Globus pallidus (tissue), 1 donor: ENCODE data around the gene TCFL5.

Experiments
- DNase-seq: peaks from one replicate; pipeline ENCODE4 v3.0.0-alpha.2; 2015; ENCODE audit warnings: low spot score

TCFL5 gene

GRCh38 chr20:62821726-62822210, 39.9 kb downstream of the TCFL5 start:
- no peak for DNase-seq

DNA sequence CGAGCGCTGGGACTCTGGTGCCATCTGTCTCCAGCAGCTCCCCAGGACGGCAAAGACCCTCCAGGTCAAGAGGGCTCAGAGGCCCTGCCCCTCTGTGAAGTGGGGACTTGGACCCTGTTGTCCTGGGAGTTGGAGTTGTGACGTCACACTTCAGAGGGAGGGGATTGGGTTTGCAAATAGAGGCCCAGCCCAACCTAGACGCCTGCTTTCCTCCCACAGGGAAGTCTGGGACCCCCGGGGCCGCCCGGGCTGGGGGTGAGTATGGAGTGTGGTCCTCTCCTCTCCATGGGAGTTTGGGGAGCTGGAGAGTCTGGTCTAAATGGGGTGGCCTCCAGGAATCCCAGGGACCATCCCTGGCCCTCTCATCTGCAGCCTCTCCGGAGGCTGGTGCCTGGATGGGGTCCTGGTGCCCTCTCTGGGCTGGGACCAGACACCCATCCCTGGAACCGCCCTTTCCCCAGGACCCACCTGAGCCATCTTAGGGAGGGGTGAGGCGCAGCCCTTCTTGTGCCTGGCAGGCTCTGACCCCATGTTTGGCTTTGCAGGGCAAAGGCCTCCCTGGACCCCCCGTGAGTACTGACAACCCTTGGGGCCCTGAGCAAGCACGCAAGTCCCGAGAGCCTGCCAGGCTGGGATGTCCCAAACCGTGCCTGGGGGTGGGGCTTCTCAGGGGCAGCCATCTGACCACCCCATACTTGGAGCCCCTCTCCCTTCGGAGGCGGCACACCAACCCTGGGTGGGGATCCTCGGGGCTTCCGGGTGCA, 40.5 kb downstream of the TCFL5 start:
- no peak for DNase-seq

- DNase-seq, result peak; percentile 66
Measured at GRCh38 chr20:62820208-62820961, 41.2 kb downstream of the TCFL5 start.

DNA sequence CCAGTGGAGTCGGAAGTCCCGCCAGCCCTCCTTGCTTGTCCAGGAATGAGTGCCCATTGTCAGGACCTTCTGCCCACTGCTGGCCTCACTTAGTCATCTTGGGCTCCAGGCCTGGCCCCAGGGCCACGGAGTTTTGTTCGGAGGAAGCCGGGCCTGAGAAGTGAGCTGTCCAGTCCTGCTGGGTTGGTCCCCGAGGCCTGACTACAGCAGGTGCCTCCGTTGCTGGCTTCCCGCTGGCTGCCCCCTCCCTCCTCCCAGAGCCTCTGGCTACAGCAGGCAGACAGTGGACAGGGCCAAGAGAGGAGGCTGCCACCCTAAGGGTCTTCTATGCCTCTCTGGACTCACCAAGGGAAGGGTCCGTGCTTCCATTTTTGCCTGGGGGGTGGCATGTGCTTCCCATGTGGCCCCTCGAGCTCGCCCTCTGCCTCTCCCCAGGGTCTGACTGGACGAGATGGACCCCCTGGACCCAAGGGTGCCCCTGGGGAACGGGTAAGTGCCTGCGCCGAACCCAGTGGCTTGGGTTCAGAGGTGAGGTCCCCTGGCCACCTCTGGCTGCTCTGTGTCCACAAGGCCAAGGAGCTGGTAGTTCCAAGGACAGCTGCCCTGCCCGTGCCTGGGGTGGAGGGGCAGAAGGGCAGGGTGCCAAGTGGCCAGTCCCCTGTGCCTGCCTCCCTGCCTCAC, 42.0 kb downstream of the TCFL5 start:
- DNase-seq, result no peak

- DNase-seq, result peak; percentile 85
Measured at GRCh38 chr20:62818592-62819493, 42.8 kb downstream of the TCFL5 start.

DNA sequence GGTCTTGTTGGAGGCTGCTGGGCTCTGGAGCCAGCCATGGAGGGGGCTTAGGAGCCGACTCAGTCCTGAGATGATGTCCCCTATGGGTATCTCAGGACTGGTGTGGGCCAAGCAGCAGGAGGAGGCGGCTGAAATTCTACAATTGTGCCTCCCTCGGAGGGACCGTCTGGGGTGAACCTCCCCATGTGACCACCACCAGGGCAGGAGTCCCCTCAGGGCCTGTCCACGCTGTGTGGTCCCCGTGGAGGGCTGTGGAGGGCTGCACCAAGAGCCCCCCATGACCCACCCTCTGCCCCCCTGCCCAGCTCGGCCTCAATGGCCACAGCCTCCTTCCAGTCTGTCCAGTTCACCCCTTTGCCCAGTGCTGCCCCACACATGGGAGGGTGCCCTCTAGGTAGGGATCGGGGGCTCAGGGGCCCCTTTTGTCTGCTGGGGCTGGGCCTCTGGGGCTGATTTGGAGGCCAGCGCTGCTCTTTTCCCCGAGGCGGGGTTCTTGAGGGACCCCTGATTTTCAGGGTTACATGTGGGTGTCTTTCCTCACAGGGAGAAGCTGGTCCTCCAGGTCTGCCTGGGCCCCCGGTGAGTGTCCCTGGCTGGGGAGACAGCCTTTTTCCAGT, 43.5 kb downstream of the TCFL5 start:
- no peak for DNase-seq

GRCh38 chr20:62816884-62817873, 44.4 kb downstream of the TCFL5 start, which contains the start of gene COL9A3:
TSS of gene COL9A3 (plus strand) at chr20:62817050. CDS start at chr20:62817065, 15 bp downstream.
- DNase-seq, result peak; percentile 80

GRCh38 chr20:62816031-62816883, 45.4 kb downstream of the TCFL5 start:
- no peak for DNase-seq

- DNase-seq, result no peak
Measured at GRCh38 chr20:62815066-62815991, 46.3 kb downstream of the TCFL5 start.

- DNase-seq, result no peak
Measured at GRCh38 chr20:62814709-62815065, 46.9 kb downstream of the TCFL5 start.

GRCh38 chr20:62814060-62814708, 47.4 kb downstream of the TCFL5 start:
- DNase-seq, result no peak

DNA sequence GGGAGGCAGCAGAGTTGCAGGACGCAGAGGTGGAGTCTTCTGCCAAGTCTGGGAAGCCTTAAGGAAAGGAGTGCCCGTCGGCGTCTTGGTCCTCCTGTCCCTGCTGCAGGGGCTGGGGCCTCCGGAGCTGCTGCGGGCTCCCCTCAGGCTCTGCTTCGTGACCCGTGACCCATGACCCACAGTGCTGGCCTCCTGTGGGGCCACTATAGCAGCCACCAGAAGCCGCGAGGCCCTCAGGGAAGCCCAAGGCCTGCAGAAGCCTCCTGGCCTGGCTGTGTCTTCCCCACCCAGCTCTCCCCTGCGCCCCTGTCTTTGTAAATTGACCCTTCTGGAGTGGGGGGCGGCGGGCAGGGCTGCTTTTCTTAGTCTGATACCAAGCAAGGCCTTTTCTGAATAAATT, 48.0 kb downstream of the TCFL5 start:
- DNase-seq, result no peak

DNA sequence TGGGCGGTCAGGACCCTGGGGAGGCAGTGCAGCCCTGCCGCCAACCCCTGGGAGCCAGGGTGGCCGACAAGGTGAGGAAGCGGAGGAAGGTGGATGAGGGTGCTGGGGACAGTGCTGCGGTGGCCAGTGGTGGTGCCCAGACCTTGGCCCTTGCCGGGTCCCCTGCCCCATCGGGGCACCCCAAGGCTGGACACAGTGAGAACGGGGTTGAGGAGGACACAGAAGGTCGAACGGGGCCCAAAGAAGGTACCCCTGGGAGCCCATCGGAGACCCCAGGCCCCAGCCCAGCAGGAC, 48.8 kb downstream of the TCFL5 start:
- no peak for DNase-seq

- no peak for DNase-seq
Measured at GRCh38 chr20:62812181-62812906, 49.3 kb downstream of the TCFL5 start.

DNA sequence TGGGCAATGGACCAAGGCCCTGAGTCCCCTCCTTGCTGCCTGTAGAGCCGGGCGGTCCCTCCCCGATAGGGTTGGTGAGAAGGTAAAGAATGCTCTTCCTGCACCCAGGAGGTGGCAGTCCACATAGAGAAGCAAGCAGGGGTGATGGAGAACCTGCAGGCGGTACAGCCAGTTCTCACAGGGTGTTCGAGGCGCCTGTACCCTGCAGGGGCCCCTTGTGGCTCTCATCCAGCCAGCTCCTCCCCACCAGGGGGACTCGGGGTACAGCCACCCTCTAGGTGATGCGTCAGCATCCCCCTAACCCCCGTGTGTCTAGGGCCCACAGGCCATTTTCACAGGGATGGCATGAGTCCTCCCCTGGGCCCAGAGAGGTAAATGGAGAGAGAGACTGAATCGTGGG, 49.9 kb downstream of the TCFL5 start:
- DNase-seq, result no peak

DNA sequence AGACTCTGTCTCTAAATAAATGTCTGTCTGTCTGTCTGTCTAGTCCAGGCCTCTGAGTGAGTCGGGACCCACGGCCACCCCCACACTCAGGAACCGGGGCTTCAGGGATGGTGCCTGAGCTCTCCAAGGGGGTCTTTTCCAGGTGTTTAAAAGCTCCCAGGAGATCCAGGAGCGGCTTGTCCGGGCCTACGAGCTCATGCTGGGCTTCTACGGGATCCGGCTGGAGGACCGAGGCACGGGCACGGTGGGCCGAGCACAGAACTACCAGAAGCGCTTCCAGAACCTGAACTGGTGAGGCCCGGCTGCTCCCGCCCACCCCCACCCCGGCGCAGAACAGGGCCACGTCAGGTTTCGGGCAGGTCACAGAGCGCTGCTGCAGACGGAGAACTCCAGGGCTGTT, 50.3 kb downstream of the TCFL5 start:
- DNase-seq, result no peak
